ENCODE measurements around the gene ANKRD23.
"Not testable (repeated sequence)": the region's sequence is repeated elsewhere in the genome, so short reads cannot be mapped to it uniquely, and the experiment has no call there.

The ANKRD23 gene

GRCh38 chr2:96815326-96816126 is 28.3 kb downstream of the ANKRD23 start:
- TF ChIP-seq POLR2A (IDR thresholded peaks at IDR 0.05; ENCODE audit: low read depth, low read length) = no peak
- peak; percentile 79 for DNase-seq (ENCODE audit: insufficient read length, low spot score)
- no peak for FAIRE-seq

GRCh38 chr2:96813656-96814055 is 30.2 kb downstream of the ANKRD23 start:
- no peak for TF ChIP-seq POLR2A (IDR thresholded peaks at IDR 0.05; ENCODE audit: low read depth, low read length)
- DNase-seq (ENCODE audit: insufficient read length, low spot score) (no peak), FAIRE-seq (no peak)

GRCh38 chr2:96811917-96812316 is 31.9 kb downstream of the ANKRD23 start:
- FAIRE-seq (no peak), DNase-seq (ENCODE audit: insufficient read length, low spot score) (no peak)
- no peak for TF ChIP-seq POLR2A (IDR thresholded peaks at IDR 0.05; ENCODE audit: low read depth, low read length)

- DNase-seq (ENCODE audit: insufficient read length, low spot score) = no peak
- TF ChIP-seq POLR2A (IDR thresholded peaks at IDR 0.05; ENCODE audit: low read depth, low read length) = no peak
- FAIRE-seq = no peak
These were observed 33.0 kb downstream of the ANKRD23 start for GRCh38 chr2:96810783-96811192.

GRCh38 chr2:96809951-96810782 is 33.7 kb downstream of the ANKRD23 start:
- no peak for DNase-seq (ENCODE audit: insufficient read length, low spot score)
- no peak for TF ChIP-seq POLR2A (IDR thresholded peaks at IDR 0.05; ENCODE audit: low read depth, low read length)
- FAIRE-seq = no peak

GRCh38 chr2:96809216-96809882 is 34.5 kb downstream of the ANKRD23 start:
- no peak for TF ChIP-seq POLR2A (IDR thresholded peaks at IDR 0.05; ENCODE audit: low read depth, low read length)
- DNase-seq (ENCODE audit: insufficient read length, low spot score) (no peak), FAIRE-seq (no peak)

- no peak for TF ChIP-seq POLR2A (IDR thresholded peaks at IDR 0.05; ENCODE audit: low read depth, low read length)
- DNase-seq (ENCODE audit: insufficient read length, low spot score) (no peak), FAIRE-seq (no peak)
These were observed 35.5 kb downstream of the ANKRD23 start for GRCh38 chr2:96808176-96808837.

GRCh38 chr2:96807127-96807471 is 36.7 kb downstream of the ANKRD23 start:
- FAIRE-seq (no peak), DNase-seq (ENCODE audit: insufficient read length, low spot score) (no peak)
- TF ChIP-seq POLR2A (IDR thresholded peaks at IDR 0.05; ENCODE audit: low read depth, low read length) = no peak

GRCh38 chr2:96806468-96807126 is 37.2 kb downstream of the ANKRD23 start:
- FAIRE-seq (no peak), DNase-seq (ENCODE audit: insufficient read length, low spot score) (no peak)
- no peak for TF ChIP-seq POLR2A (IDR thresholded peaks at IDR 0.05; ENCODE audit: low read depth, low read length)

- not testable (repeated sequence) for FAIRE-seq; DNase-seq (ENCODE audit: insufficient read length, low spot score)
These were observed 37.9 kb downstream of the ANKRD23 start for GRCh38 chr2:96805946-96806345.

- DNase-seq (ENCODE audit: insufficient read length, low spot score) (no peak), FAIRE-seq (no peak)
- TF ChIP-seq POLR2A (IDR thresholded peaks at IDR 0.05; ENCODE audit: low read depth, low read length) = no peak
These were observed 38.8 kb downstream of the ANKRD23 start for GRCh38 chr2:96804986-96805385.

- no peak for TF ChIP-seq POLR2A (IDR thresholded peaks at IDR 0.05; ENCODE audit: low read depth, low read length)
- FAIRE-seq (no peak), DNase-seq (ENCODE audit: insufficient read length, low spot score) (no peak)
These were observed 41.1 kb downstream of the ANKRD23 start for GRCh38 chr2:96802721-96803120.

GRCh38 chr2:96801786-96802595 is 41.8 kb downstream of the ANKRD23 start:
- FAIRE-seq = no peak
- TF ChIP-seq POLR2A (IDR thresholded peaks at IDR 0.05; ENCODE audit: low read depth, low read length) = no peak
- DNase-seq (ENCODE audit: insufficient read length, low spot score) = no peak
